Measurements from ENCODE around the gene PRR5L. TPM values are rescaled to one million over a fixed set of nuclear protein-coding genes. Genes with fewer than 3 reads are reported as not detected.

Gene PRR5L
- total and polyA plus RNA-seq, 2 experiments from 2014 or later, result 3.1 to 8.9 TPM

- H3K9me3 Mint-ChIP-seq, result peaks cover 3% of the 10 kb centered on the region; the same call in 1 of the 3 replicates
- Histone ChIP-seq H3K4me3 (no peak overlapping the region), H3K4me1 (ENCODE audit: insufficient read depth) (no peaks in the 10 kb centered on the region), H3K27ac (ENCODE audit: low read depth) (no peak overlapping the region), H3F3A (replicated peaks; ENCODE audit: low read depth) (no peaks in the 10 kb centered on the region), H3K9me2 (ENCODE audit: insufficient read depth) (no peaks in the 10 kb centered on the region), H3K79me2 (replicated peaks; ENCODE audit: insufficient read depth) (no peaks in the 10 kb centered on the region), H4K20me1 (replicated peaks; ENCODE audit: insufficient read depth) (0 out of 2 replicates have a peak, but pooled peaks cover 6% of the 10 kb centered on the region), H3K4me2 (no peak overlapping the region), H3K36me3 (ENCODE audit: insufficient read depth) (no peaks in the 10 kb centered on the region), H3K27me3 (ENCODE audit: insufficient read depth) (no peaks in the 10 kb centered on the region), H2AFZ (no peak overlapping the region)
- ATAC-seq (no peak), DNase-seq (ENCODE audit: low spot score) (no peak)
- TF ChIP-seq, protein P1, sequence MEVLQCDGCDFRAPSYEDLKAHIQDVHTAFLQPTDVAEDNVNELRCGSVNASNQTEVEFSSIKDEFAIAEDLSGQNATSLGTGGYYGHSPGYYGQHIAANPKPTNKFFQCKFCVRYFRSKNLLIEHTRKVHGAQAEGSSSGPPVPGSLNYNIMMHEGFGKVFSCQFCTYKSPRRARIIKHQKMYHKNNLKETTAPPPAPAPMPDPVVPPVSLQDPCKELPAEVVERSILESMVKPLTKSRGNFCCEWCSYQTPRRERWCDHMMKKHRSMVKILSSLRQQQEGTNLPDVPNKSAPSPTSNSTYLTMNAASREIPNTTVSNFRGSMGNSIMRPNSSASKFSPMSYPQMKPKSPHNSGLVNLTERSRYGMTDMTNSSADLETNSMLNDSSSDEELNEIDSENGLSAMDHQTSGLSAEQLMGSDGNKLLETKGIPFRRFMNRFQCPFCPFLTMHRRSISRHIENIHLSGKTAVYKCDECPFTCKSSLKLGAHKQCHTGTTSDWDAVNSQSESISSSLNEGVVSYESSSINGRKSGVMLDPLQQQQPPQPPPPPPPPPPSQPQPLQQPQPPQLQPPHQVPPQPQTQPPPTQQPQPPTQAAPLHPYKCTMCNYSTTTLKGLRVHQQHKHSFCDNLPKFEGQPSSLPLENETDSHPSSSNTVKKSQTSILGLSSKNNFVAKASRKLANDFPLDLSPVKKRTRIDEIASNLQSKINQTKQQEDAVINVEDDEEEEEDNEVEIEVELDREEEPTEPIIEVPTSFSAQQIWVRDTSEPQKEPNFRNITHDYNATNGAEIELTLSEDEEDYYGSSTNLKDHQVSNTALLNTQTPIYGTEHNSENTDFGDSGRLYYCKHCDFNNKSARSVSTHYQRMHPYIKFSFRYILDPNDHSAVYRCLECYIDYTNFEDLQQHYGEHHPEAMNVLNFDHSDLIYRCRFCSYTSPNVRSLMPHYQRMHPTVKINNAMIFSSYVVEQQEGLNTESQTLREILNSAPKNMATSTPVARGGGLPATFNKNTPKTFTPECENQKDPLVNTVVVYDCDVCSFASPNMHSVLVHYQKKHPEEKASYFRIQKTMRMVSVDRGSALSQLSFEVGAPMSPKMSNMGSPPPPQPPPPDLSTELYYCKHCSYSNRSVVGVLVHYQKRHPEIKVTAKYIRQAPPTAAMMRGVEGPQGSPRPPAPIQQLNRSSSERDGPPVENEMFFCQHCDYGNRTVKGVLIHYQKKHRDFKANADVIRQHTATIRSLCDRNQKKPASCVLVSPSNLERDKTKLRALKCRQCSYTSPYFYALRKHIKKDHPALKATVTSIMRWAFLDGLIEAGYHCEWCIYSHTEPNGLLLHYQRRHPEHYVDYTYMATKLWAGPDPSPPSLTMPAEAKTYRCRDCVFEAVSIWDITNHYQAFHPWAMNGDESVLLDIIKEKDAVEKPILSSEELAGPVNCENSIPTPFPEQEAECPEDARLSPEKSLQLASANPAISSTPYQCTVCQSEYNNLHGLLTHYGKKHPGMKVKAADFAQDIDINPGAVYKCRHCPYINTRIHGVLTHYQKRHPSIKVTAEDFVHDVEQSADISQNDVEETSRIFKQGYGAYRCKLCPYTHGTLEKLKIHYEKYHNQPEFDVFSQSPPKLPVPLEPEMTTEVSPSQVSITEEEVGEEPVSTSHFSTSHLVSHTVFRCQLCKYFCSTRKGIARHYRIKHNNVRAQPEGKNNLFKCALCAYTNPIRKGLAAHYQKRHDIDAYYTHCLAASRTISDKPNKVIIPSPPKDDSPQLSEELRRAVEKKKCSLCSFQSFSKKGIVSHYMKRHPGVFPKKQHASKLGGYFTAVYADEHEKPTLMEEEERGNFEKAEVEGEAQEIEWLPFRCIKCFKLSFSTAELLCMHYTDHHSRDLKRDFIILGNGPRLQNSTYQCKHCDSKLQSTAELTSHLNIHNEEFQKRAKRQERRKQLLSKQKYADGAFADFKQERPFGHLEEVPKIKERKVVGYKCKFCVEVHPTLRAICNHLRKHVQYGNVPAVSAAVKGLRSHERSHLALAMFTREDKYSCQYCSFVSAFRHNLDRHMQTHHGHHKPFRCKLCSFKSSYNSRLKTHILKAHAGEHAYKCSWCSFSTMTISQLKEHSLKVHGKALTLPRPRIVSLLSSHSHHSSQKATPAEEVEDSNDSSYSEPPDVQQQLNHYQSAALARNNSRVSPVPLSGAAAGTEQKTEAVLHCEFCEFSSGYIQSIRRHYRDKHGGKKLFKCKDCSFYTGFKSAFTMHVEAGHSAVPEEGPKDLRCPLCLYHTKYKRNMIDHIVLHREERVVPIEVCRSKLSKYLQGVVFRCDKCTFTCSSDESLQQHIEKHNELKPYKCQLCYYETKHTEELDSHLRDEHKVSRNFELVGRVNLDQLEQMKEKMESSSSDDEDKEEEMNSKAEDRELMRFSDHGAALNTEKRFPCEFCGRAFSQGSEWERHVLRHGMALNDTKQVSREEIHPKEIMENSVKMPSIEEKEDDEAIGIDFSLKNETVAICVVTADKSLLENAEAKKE (CRISPR knock-in tag; IDR thresholded peaks at IDR 0.05), result no peak
- no peak for TF ChIP-seq REST (IDR thresholded peaks at IDR 0.05; ENCODE audit: unreplicated experiment)
- TF ChIP-seq POLR2AphosphoS5 (IDR thresholded peaks at IDR 0.05; ENCODE audit: low read depth), result no peak
- no peak for TF ChIP-seq EZH2phosphoT487 (IDR thresholded peaks at IDR 0.05; ENCODE audit: unreplicated experiment)
- TF ChIP-seq STAT1 (IDR thresholded peaks at IDR 0.05; ENCODE audit: unreplicated experiment), result no peak
- TF ChIP-seq ZNF331 (CRISPR knock-in tag; IDR thresholded peaks at IDR 0.05; ENCODE audit: low read depth), result no peak
- TF ChIP-seq EZH2 (IDR thresholded peaks at IDR 0.05; ENCODE audit: low read depth, unreplicated experiment), result no peak
- no peak for TF ChIP-seq ETS1 (IDR thresholded peaks at IDR 0.05)
- no peak for TF ChIP-seq NANOG (IDR thresholded peaks at IDR 0.05; ENCODE audit: borderline replicate concordance)
- TF ChIP-seq, protein P2, sequence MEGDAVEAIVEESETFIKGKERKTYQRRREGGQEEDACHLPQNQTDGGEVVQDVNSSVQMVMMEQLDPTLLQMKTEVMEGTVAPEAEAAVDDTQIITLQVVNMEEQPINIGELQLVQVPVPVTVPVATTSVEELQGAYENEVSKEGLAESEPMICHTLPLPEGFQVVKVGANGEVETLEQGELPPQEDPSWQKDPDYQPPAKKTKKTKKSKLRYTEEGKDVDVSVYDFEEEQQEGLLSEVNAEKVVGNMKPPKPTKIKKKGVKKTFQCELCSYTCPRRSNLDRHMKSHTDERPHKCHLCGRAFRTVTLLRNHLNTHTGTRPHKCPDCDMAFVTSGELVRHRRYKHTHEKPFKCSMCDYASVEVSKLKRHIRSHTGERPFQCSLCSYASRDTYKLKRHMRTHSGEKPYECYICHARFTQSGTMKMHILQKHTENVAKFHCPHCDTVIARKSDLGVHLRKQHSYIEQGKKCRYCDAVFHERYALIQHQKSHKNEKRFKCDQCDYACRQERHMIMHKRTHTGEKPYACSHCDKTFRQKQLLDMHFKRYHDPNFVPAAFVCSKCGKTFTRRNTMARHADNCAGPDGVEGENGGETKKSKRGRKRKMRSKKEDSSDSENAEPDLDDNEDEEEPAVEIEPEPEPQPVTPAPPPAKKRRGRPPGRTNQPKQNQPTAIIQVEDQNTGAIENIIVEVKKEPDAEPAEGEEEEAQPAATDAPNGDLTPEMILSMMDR (conservative IDR thresholded peaks at IDR 0.05; ENCODE audit: low read depth in 2 of 2), result no peak
- no peak for TF ChIP-seq CREB1 (CRISPR knock-in tag; IDR thresholded peaks at IDR 0.05; ENCODE audit: low read depth)
- no peak for TF ChIP-seq ZNF114 (CRISPR knock-in tag; IDR thresholded peaks at IDR 0.05)
- TF ChIP-seq JUNB (IDR thresholded peaks at IDR 0.05; ENCODE audit: unreplicated experiment), result no peak
- H3K27me3 Mint-ChIP-seq (ENCODE audit: insufficient read depth, low read depth, poor library complexity), result no peaks in the 10 kb centered on the region
- no peaks in the 10 kb centered on the region for H3K4me1 Mint-ChIP-seq
- H3K36me3 Mint-ChIP-seq (ENCODE audit: low read depth), result peaks cover 14% of the 10 kb centered on the region; the same call in 2 of the 3 replicates
- H3K27ac Mint-ChIP-seq, result no peak overlapping the region
- no peak overlapping the region for H3K4me3 Mint-ChIP-seq
Measured at GRCh38 chr11:36485298-36486002, 189.4 kb downstream of the PRR5L start.

All from GM23338 (cell line).